GM13976 (cell line): ENCODE results near the gene RAF1.
"Not testable (repeated sequence)": the region's sequence is repeated elsewhere in the genome, so short reads cannot be mapped to it uniquely, and the experiment has no call there.

Source experiments
- DNase-seq: peaks from one replicate; pipeline ENCODE4 v3.0.0; 2012; ENCODE audit warnings: low spot score
- CTCF ChIP-seq: IDR thresholded peaks from 2 replicates; pipeline ENCODE4 v1.5.1; 2012; ENCODE audit warnings: borderline replicate concordance, mild to moderate bottlenecking; ENCODE audit not compliant: insufficient read depth; ENCODE audit errors: extremely low read depth, missing control alignments, control extremely low read depth
- in situ Hi-C: fragments of 300-500 bp; cut with MboI; formaldehyde crosslinking; loops from one replicate; pipeline ENCODE4 v1.12.0; 2022; ENCODE audit warnings: low sequenced_read_pairs, mixed read lengths, inconsistent platforms; ENCODE audit not compliant: unreplicated experiment

The RAF1 gene

GRCh38 chr3:12705981-12706380 is 42.1 kb upstream of the RAF1 start:
- no peak for TF ChIP-seq CTCF
- DNase-seq: no peak
- in situ Hi-C loops: no loop called here

- in situ Hi-C loops: no loop called here
Observed at GRCh38 chr3:12705374-12705926, 41.5 kb upstream of the RAF1 start.

GRCh38 chr3:12702501-12702900 is 38.6 kb upstream of the RAF1 start:
- in situ Hi-C loops: no loop called here
- no peak for TF ChIP-seq CTCF
- DNase-seq: no peak

More at GRCh38 chr3:12705374-12705926, 41.5 kb upstream of the RAF1 start:
- DNase-seq: no peak
- no peak for TF ChIP-seq CTCF

GRCh38 chr3:12701601-12702000 is 37.7 kb upstream of the RAF1 start:
- in situ Hi-C loops, DNase-seq: not testable (repeated sequence)

GRCh38 chr3:12700800-12701199 is 36.9 kb upstream of the RAF1 start:
- no peak for DNase-seq
- TF ChIP-seq CTCF: no peak
- in situ Hi-C loops: no loop called here

- in situ Hi-C loops: no loop called here
- no peak for DNase-seq
- no peak for TF ChIP-seq CTCF
Observed at GRCh38 chr3:12695916-12696315, 32.0 kb upstream of the RAF1 start.

GRCh38 chr3:12695112-12695511 is 31.2 kb upstream of the RAF1 start:
- no peak for DNase-seq
- TF ChIP-seq CTCF: no peak
- in situ Hi-C loops: no loop called here
